Measurements from ENCODE around the gene TTC23L.

- TF ChIP-seq POLR2AphosphoS5 (IDR thresholded peaks at IDR 0.05; ENCODE audit: borderline replicate concordance, low read depth, low read length) (no peak), EZH2 (IDR thresholded peaks at IDR 0.05) (no peak)
Observed at GRCh38 chr5:34924462-34924765, 85.5 kb downstream of the TTC23L start.

Data from SK-N-MC (cell line).